Measurements from ENCODE around the gene WAPL. TPM values are rescaled to one million over a fixed set of nuclear protein-coding genes. Genes with fewer than 3 reads are reported as not detected.

Gene WAPL
- total RNA-seq, 2 experiments from 2014 or later = 51.1 to 75.7 TPM

GRCh38 chr10:86440874-86441843 lies 80.4 kb downstream of the WAPL start:
- intact Hi-C loops (cut with micrococcal nuclease; ENCODE audit: unreplicated experiment) = no loop called here
- ChIA-PET POLR2A (interaction anchor here (0.8 to 1.0 kb wide), 2 partner anchors 21 to 28 kb away, joined by 3 to 4 read pairs; no protein-coding TSS in a partner anchor), CTCF (ENCODE audit: unreplicated experiment) (no interaction called here)
- no peak for DNase-seq (ENCODE audit: low spot score)
- Histone ChIP-seq H3K27ac (ENCODE audit: low read depth, low read length, poor library complexity, severe bottlenecking) (no peak overlapping the region), H3K9me3 (ENCODE audit: low read length) (no peaks in the 10 kb centered on the region), H3K4me3 (ENCODE audit: low read depth, low read length, poor library complexity, severe bottlenecking) (no peak overlapping the region), H2AFZ (ENCODE audit: low read length) (no peak overlapping the region), H3K9me2 (ENCODE audit: insufficient read depth, low read length) (no peaks in the 10 kb centered on the region), H3K79me2 (ENCODE audit: insufficient read depth, low read depth, low read length) (peaks cover 4% of the 10 kb centered on the region; the same call in 1 of the 2 replicates), H3K4me2 (ENCODE audit: low read length) (no peak overlapping the region), H3K36me3 (ENCODE audit: insufficient read depth, low read length) (peaks cover 99% of the 10 kb centered on the region), H4K20me1 (ENCODE audit: insufficient read depth, low read length) (no peaks in the 10 kb centered on the region), H3K4me1 (ENCODE audit: insufficient read depth, low read length, poor library complexity, severe bottlenecking) (peaks cover 27% of the 10 kb centered on the region)
- TF ChIP-seq CTCF (conservative IDR thresholded peaks at IDR 0.05; ENCODE audit: low read length) (no peak), EZH2phosphoT487 (IDR thresholded peaks at IDR 0.05; ENCODE audit: borderline replicate concordance, low read depth, low read length) (no peak)
- no TSS peak for BruUV-seq (replicated peaks)

- Histone ChIP-seq H3K9me2 (ENCODE audit: insufficient read depth, low read length) (no peaks in the 10 kb centered on the region), H3K4me3 (ENCODE audit: low read depth, low read length, poor library complexity, severe bottlenecking) (no peak overlapping the region), H3K27ac (ENCODE audit: low read depth, low read length, poor library complexity, severe bottlenecking) (no peak overlapping the region), H3K36me3 (ENCODE audit: insufficient read depth, low read length) (peaks cover 98% of the 10 kb centered on the region), H3K9me3 (ENCODE audit: low read length) (no peaks in the 10 kb centered on the region), H4K20me1 (ENCODE audit: insufficient read depth, low read length) (no peaks in the 10 kb centered on the region), H3K4me2 (ENCODE audit: low read length) (no peak overlapping the region), H3K79me2 (ENCODE audit: insufficient read depth, low read depth, low read length) (no peaks in the 10 kb centered on the region), H3K4me1 (ENCODE audit: insufficient read depth, low read length, poor library complexity, severe bottlenecking) (peaks cover 27% of the 10 kb centered on the region), H2AFZ (ENCODE audit: low read length) (no peak overlapping the region)
- no peak for TF ChIP-seq EZH2phosphoT487 (IDR thresholded peaks at IDR 0.05; ENCODE audit: borderline replicate concordance, low read depth, low read length)
- no peak for TF ChIP-seq CTCF (conservative IDR thresholded peaks at IDR 0.05; ENCODE audit: low read length)
- no peak for DNase-seq (ENCODE audit: low spot score)
- ChIA-PET CTCF (ENCODE audit: unreplicated experiment) (no interaction called here), POLR2A (interaction anchor here (0.6 to 1.2 kb wide), 2 partner anchors 9 to 26 kb away, joined by 3 read pairs; no protein-coding TSS in a partner anchor)
- intact Hi-C loops (cut with micrococcal nuclease; ENCODE audit: unreplicated experiment) = no loop called here
- BruUV-seq (replicated peaks) = no TSS peak
These were observed 82.0 kb downstream of the WAPL start for GRCh38 chr10:86439544-86439943.
